Skeletal muscle tissue (tissue), 4 donors: Measurements from ENCODE around the gene VARS1. TPM values are rescaled to one million over a fixed set of nuclear protein-coding genes. Genes with fewer than 3 reads are reported as not detected.

Experiments used
- H3K27ac ChIP-seq: one replicate; pipeline ENCODE4 v1.7.0; 2013; ENCODE audit warnings: mild to moderate bottlenecking, low read depth, low read length, inconsistent platforms
- H3K27me3 ChIP-seq, 3 donors: one replicate each; pipeline ENCODE4 v1.7.0; 2013; ENCODE audit warnings: low read length in 3 of 3; ENCODE audit not compliant: control insufficient read depth in 3 of 3, insufficient read depth in 3 of 3
- H3K36me3 ChIP-seq, 3 donors: one replicate each; pipeline ENCODE4 v1.7.0; 2013; ENCODE audit warnings: low read length in 3 of 3; ENCODE audit not compliant: control insufficient read depth in 3 of 3, insufficient read depth in 3 of 3
- H3K4me1 ChIP-seq, 3 donors: one replicate each; pipeline ENCODE4 v1.7.0; 2013; ENCODE audit warnings: low read length in 3 of 3, mild to moderate bottlenecking in 3 of 3; ENCODE audit not compliant: control insufficient read depth in 3 of 3, insufficient read depth in 3 of 3
- H3K4me3 ChIP-seq, 3 donors: one replicate each; pipeline ENCODE4 v1.7.0; 2013; ENCODE audit warnings: low read length in 3 of 3
- H3K9ac ChIP-seq, 3 donors: one replicate each; pipeline ENCODE4 v1.7.0; 2013; ENCODE audit warnings: low read length in 3 of 3, mild to moderate bottlenecking in 3 of 3, moderate library complexity in 2 of 3, low read depth in 1 of 3
- H3K9me3 ChIP-seq, 3 donors: one replicate each; pipeline ENCODE4 v1.7.0; 2013; ENCODE audit warnings: low read length in 3 of 3; ENCODE audit not compliant: control insufficient read depth in 3 of 3
- total RNA-seq: library from RNA; depleted of rRNA; stranded (reverse); fragments of >200 nt; gene quantifications from one replicate; pipeline ENCODE4 v1.2.3, GENCODE V29; 2014
- donor health status: Osteomylitis.

Gene VARS1
- total RNA-seq, 1 donor from 2014 or later, result 42.3 TPM

- Histone ChIP-seq H3K4me1 (peaks cover 13 to 32% (median 27%) of the 10 kb centered on the region in 3 donors), H3K36me3 (peaks cover 18 to 24% (median 22%) of the 10 kb centered on the region in 3 donors), H3K9ac (peak overlapping the region in 2 of 3 donors; percentile 84 to 86), H3K27ac (peak overlapping the region; percentile 89), H3K27me3 (no peaks in the 10 kb centered on the region), H3K4me3 (peak overlapping the region in 1 of 3 donors; percentile 71), H3K9me3 (no peaks in the 10 kb centered on the region)
These were observed 19.7 kb downstream of the VARS1 start for GRCh38 chr6:31775633-31776484.

DNA sequence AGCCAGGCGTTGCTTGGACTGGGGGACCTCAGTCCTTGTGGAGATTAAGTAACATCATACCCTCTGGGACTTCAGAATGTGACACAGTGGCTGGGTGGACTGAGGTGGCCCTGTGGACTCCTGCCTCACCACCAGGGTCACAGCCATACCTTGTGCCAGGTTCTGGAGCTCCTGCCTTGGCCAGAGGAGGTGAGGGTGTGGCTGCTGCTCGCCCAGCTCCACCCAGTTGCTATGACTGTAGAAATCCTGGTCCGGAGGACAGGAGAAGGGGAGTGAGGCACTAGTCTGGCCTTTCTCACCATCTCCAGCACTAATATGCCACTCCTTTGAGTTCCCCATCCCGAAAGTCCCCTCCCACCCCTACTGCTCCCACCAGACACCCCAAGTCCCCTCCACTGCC is 20.4 kb downstream of the VARS1 start:
- Histone ChIP-seq H3K9ac (peak overlapping the region in 1 of 3 donors; percentile 33), H3K36me3 (peaks cover 12 to 18% (median 15%) of the 10 kb centered on the region in 3 donors), H3K27ac (peak overlapping the region; percentile 89), H3K9me3 (no peaks in the 10 kb centered on the region), H3K4me3 (no peak overlapping the region), H3K4me1 (peaks cover 13 to 32% (median 27%) of the 10 kb centered on the region in 3 donors), H3K27me3 (no peaks in the 10 kb centered on the region)

DNA sequence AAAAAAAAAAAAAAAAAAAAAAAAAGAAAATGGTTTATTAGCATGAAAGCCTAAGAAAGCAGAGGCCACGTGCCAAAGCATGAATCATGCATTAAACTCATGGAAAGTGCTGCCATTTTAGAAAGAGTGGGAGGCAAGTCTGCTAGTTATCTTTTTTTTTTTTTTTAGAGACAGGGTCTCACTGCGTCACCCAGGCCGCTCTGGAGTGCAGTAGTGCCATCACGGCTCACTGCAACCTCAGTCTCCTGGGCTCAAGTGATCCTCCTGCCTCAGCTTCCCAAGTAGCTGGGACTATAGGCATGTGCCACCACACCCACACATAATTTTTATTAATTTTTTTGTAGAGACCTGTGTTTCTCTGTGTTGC is 23.6 kb downstream of the VARS1 start:
- no peak overlapping the region for H3K27ac ChIP-seq
- no peak overlapping the region for H3K4me3 ChIP-seq
- no peak overlapping the region for H3K9ac ChIP-seq
- peaks cover 7 to 23% (median 22%) of the 10 kb centered on the region in 3 donors for H3K4me1 ChIP-seq
- peaks cover 8 to 13% (median 9%) of the 10 kb centered on the region in 3 donors for H3K36me3 ChIP-seq
- no peaks in the 10 kb centered on the region for H3K9me3 ChIP-seq
- H3K27me3 ChIP-seq, result no peaks in the 10 kb centered on the region

DNA sequence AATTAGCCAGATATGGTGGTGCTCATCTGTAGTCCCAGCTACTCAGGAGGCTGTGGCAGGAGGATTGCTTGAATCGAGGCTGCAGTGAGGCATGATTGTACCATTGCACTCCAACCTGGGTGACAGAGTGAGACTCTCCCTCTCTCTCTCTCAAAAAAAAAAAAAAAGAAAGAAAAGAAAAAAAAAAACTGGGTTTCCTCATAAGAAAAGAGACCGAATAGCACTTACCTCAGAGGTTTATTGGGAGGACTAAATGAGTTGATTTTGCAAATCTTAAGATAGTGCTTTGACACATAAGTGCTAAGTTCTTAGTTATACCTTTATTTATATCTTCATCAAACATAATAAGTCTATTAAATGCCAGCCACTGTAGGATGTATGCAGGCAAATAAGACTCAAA is 24.7 kb downstream of the VARS1 start:
- H3K4me3 ChIP-seq, result no peak overlapping the region
- H3K27ac ChIP-seq, result no peak overlapping the region
- peaks cover 12 to 17% (median 14%) of the 10 kb centered on the region in 3 donors for H3K36me3 ChIP-seq
- no peak overlapping the region for H3K9ac ChIP-seq
- no peaks in the 10 kb centered on the region for H3K27me3 ChIP-seq
- no peaks in the 10 kb centered on the region for H3K9me3 ChIP-seq
- peaks cover 2 to 13% (median 13%) of the 10 kb centered on the region in 3 donors for H3K4me1 ChIP-seq

- H3K4me3 ChIP-seq, result no peak overlapping the region
- H3K4me1 ChIP-seq, result peaks cover 2 to 9% (median 8%) of the 10 kb centered on the region in 3 donors
- H3K9ac ChIP-seq, result no peak overlapping the region
- no peaks in the 10 kb centered on the region for H3K9me3 ChIP-seq
- no peak overlapping the region for H3K27ac ChIP-seq
- H3K36me3 ChIP-seq, result peaks cover 12 to 17% (median 16%) of the 10 kb centered on the region in 3 donors
- H3K27me3 ChIP-seq, result no peaks in the 10 kb centered on the region
These were observed 25.7 kb downstream of the VARS1 start for GRCh38 chr6:31769684-31770371.

- Histone ChIP-seq H3K4me1 (peaks cover 2 to 9% (median 8%) of the 10 kb centered on the region in 3 donors), H3K9me3 (no peaks in the 10 kb centered on the region), H3K27me3 (no peaks in the 10 kb centered on the region), H3K27ac (no peak overlapping the region), H3K36me3 (peaks cover 12 to 17% (median 16%) of the 10 kb centered on the region in 3 donors), H3K9ac (no peak overlapping the region), H3K4me3 (no peak overlapping the region)
These were observed 26.9 kb downstream of the VARS1 start for GRCh38 chr6:31768363-31769257.

- Histone ChIP-seq H3K27me3 (no peaks in the 10 kb centered on the region), H3K9ac (no peak overlapping the region)
These were observed 28.4 kb downstream of the VARS1 start for GRCh38 chr6:31767096-31767645.

DNA sequence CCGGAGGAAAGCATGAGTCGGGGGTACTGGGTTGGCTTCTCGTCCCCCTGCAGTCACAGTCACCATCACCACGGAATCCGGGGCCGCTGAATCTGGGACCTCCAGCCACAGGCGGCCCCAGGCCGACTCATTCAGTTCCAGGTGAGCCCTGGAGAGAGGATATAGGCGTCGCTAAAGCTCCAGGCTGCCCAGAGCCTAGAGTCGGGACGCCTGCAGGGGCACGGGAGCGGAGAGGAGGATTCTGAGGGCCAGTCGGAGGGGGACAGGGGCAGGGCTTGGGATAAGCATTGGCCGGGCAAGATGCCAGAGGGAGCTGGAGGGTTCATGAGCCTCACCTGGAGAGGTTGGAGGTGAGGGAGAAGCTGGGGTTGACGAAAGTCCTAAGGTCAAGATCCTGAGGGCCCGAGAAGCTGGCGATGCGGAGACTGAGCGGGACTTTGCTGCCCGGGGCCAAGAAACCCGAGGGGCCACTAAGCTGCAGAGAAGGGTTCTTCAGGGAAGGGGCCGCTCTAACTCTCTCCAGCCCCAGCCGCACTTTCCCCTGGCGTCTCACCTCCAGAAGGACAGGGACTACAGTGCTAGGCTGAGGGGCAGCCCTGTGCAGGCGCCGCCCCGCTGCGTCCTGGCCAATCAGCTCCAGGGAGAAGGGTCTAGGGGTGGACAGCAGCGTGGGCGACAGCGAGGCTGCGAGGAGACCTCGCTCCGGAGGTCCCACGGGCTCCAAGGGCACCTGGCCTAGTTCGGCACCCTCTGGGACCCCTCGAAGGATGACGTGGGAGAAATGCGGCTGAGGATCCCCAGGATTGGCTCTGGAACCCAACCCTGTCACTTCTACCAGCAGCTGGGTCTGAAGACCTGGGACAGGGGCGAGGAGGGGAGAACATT is 29.4 kb downstream of the VARS1 start:
- Histone ChIP-seq H3K9me3 (no peaks in the 10 kb centered on the region), H3K36me3 (peaks cover 12 to 17% (median 16%) of the 10 kb centered on the region in 3 donors), H3K4me1 (peaks cover 0 to 6% (median 2%) of the 10 kb centered on the region in 3 donors), H3K27me3 (no peaks in the 10 kb centered on the region), H3K4me3 (peak overlapping the region in 2 of 3 donors; percentile 9 to 52), H3K27ac (no peak overlapping the region), H3K9ac (peak overlapping the region in 2 of 3 donors; percentile 33)

More at GRCh38 chr6:31767096-31767645, 28.4 kb downstream of the VARS1 start:
- H3K9me3 ChIP-seq, result no peaks in the 10 kb centered on the region
- peaks cover 12 to 17% (median 16%) of the 10 kb centered on the region in 3 donors for H3K36me3 ChIP-seq
- H3K27ac ChIP-seq, result no peak overlapping the region
- no peak overlapping the region for H3K4me3 ChIP-seq
- peaks cover 0 to 6% (median 2%) of the 10 kb centered on the region in 3 donors for H3K4me1 ChIP-seq
